RWPE1 (cell line): ENCODE data around the gene SLC39A10.
A peak's percentile ranks its signal among the peaks of the same experiment; 100 is the strongest.

Experiments
- CTCF ChIA-PET: fragments of 350-600 bp; sonication (Branson Sonifier 250); formaldehyde crosslinking; extraction: SDS; loops from one replicate; lab custom pipeline; 2021; lab: Yijun Ruan, JAX
- POLR2A ChIA-PET: fragments of 400-600 bp; formaldehyde crosslinking; extraction: SDS; loops from one replicate; lab custom pipeline; 2020; ENCODE audit warnings: antibody characterized with exemption; ENCODE audit not compliant: low non-redundant PET; lab: Yijun Ruan, JAX
- DNase-seq: peaks from one replicate; pipeline ENCODE4 v3.0.0; 2012; ENCODE audit warnings: low spot score
- H3K27ac ChIP-seq: fragments of 450-650 bp; 2 replicates; pipeline ENCODE4 v1.5.1; 2017
- CTCF ChIP-seq: fragments of 450-650 bp; conservative IDR thresholded peaks from 2 replicates; pipeline ENCODE4 v1.5.1; 2017; ENCODE audit warnings: low read depth, mild to moderate bottlenecking

Gene SLC39A10

GRCh38 chr2:195656859-195657633, at the start of gene SLC39A10:
TSS of gene SLC39A10 (plus strand) at chr2:195657226. CDS start at chr2:195680043, 22,817 bp downstream.
- POLR2A ChIA-PET, result interaction anchor here (0.7 kb wide), 1 partner anchor 75 kb away, joined by 3 read pairs; no protein-coding TSS in a partner anchor
- TF ChIP-seq CTCF, result no peak
- H3K27ac ChIP-seq, result peak within 1 kb of the TSS; percentile 94
- CTCF ChIA-PET, result interaction anchor here (0.6 kb wide), 2 partner anchors 12 to 248 kb away, joined by 4 to 6 read pairs; no protein-coding TSS in a partner anchor
- DNase-seq, result peak; percentile 89

GRCh38 chr2:195608768-195609454, 48.1 kb upstream of the SLC39A10 start:
- ChIA-PET CTCF (no interaction called here), POLR2A (no interaction called here)
- no peak for DNase-seq
- no peak for TF ChIP-seq CTCF
- H3K27ac ChIP-seq, result no peak overlapping the region

GRCh38 chr2:195610717-195611116, 46.3 kb upstream of the SLC39A10 start:
- no peak overlapping the region for H3K27ac ChIP-seq
- ChIA-PET CTCF (no interaction called here), POLR2A (no interaction called here)
- DNase-seq, result no peak
- TF ChIP-seq CTCF, result no peak

- CTCF ChIA-PET, result interaction anchor here (0.6 kb wide), 1 partner anchor 43 kb away, joined by 3 read pairs; no protein-coding TSS in a partner anchor
- H3K27ac ChIP-seq, result no peak overlapping the region
- TF ChIP-seq CTCF, result no peak
- DNase-seq, result peak; percentile 72
- POLR2A ChIA-PET, result no interaction called here
Measured at GRCh38 chr2:195612611-195613495, 44.2 kb upstream of the SLC39A10 start.

- peak; percentile 38 for DNase-seq
- H3K27ac ChIP-seq, result no peak overlapping the region
- ChIA-PET POLR2A (no interaction called here), CTCF (interaction anchor here (0.6 kb wide), 1 partner anchor 139 kb away, joined by 3 read pairs; no protein-coding TSS in a partner anchor)
- no peak for TF ChIP-seq CTCF
Measured at GRCh38 chr2:195613922-195614321, 43.1 kb upstream of the SLC39A10 start.

- no peak for DNase-seq
- H3K27ac ChIP-seq, result no peak overlapping the region
- ChIA-PET POLR2A (no interaction called here), CTCF (no interaction called here)
- no peak for TF ChIP-seq CTCF
Measured at GRCh38 chr2:195619590-195619989, 37.4 kb upstream of the SLC39A10 start.
